GM12873 (cell line): ENCODE data around the gene PRTN3.

Experiments
- TF ChIP-seq, protein P1 (sequence below): IDR thresholded peaks from 2 replicates; pipeline ENCODE4 v1.5.1; 2012; ENCODE audit warnings: low read depth, mild to moderate bottlenecking, moderate library complexity, low read length, control low read depth; ENCODE audit not compliant: insufficient read depth; ENCODE audit errors: missing control alignments

The PRTN3 gene

DNA sequence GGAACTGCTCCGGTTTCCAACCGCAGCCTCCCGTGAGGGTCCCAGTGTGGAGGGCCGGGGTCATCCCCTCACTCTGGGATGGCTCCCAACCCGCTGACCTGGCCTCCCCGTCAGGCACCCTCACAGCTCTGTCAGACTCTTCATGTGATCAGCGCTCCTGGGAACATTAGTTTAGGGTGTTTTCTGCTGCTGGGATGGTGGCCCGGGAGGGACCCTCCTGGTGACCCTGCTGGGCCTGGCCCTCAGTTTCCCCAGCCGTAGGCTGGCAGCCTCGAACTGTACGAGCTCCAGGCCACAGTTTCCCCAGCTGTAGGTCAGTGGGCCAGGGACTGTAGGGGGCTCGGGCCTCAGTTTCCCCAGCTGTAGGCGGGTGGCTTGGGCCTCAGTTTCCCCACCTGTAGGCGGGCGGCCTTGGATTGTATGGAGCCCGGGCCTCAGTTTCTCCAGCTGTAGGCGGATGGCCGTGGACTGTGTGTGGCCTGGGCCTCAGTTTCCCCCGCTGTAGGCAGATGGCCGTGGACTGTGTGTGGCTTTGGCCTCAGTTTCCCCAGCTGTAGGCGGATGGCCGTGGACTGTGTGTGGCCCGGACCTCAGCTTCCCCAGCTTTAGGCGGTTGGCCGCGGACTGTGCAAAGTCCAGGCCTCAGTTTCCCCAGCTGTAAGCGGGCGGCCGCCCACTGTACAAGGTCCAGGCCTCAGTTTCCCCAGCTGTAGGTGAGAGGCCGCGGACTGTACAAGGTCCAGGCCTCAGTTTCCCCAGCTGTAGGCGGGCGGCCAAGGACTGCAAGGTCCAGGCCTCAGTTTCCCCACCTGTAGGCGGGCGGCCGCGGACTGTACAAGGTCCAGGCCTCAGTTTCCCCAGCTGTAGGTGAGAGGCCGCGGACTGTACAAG, 44.9 kb upstream of the PRTN3 start:
- TF ChIP-seq, protein P1, sequence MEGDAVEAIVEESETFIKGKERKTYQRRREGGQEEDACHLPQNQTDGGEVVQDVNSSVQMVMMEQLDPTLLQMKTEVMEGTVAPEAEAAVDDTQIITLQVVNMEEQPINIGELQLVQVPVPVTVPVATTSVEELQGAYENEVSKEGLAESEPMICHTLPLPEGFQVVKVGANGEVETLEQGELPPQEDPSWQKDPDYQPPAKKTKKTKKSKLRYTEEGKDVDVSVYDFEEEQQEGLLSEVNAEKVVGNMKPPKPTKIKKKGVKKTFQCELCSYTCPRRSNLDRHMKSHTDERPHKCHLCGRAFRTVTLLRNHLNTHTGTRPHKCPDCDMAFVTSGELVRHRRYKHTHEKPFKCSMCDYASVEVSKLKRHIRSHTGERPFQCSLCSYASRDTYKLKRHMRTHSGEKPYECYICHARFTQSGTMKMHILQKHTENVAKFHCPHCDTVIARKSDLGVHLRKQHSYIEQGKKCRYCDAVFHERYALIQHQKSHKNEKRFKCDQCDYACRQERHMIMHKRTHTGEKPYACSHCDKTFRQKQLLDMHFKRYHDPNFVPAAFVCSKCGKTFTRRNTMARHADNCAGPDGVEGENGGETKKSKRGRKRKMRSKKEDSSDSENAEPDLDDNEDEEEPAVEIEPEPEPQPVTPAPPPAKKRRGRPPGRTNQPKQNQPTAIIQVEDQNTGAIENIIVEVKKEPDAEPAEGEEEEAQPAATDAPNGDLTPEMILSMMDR, result no peak

GRCh38 chr19:796692-797527, 43.9 kb upstream of the PRTN3 start, which contains the start of gene PTBP1:
Gene PTBP1 (plus strand): TSS chr19:797452. CDS start chr19:797498, 46 bp downstream.
- TF ChIP-seq, protein P1, result no peak

DNA sequence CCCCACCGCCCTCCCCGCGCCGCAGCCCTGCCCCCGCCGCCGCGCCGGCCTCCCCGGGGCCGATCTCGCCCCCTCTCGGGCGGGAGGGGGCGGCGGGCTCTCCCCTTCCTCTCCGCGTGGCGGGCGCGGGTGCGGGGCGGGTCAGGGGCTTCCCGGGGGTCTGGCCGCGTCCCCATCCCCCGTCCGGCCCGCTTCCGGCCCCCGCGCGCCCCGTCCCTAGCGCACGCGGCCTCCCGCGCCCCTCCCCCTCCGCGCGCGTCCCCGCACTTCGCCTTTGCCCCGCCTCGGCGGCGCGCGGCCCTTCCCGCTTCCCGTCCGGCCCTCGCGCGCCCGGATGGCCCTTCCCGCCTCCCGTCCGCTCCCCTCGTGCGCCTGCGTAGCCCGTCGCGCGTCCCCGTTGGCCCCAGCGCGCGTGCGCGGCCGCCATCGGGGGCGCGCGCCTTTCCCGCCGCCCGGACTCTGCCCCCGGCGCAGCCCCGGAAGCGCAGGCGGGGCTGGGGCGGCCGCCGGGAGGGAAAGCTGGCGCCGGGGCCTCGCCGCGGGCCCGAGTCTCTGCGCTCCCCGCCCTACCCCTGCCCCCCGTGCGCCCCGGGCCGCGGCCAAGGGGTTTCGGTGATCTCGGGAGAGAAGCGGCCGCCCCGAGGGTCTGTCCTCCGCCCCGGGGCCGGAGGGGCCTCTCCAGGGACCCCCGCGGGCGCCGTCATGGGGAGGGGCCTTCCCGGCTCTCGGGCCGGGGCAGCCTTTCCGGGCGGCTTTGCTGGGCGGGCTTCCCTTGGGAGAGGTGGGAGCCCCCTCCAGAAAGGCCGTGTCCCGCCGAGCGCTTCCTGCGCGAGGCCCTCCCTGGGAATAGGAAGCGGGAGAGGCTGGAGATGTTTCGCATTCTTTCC, 43.0 kb upstream of the PRTN3 start:
- TF ChIP-seq, protein P1, result no peak

DNA sequence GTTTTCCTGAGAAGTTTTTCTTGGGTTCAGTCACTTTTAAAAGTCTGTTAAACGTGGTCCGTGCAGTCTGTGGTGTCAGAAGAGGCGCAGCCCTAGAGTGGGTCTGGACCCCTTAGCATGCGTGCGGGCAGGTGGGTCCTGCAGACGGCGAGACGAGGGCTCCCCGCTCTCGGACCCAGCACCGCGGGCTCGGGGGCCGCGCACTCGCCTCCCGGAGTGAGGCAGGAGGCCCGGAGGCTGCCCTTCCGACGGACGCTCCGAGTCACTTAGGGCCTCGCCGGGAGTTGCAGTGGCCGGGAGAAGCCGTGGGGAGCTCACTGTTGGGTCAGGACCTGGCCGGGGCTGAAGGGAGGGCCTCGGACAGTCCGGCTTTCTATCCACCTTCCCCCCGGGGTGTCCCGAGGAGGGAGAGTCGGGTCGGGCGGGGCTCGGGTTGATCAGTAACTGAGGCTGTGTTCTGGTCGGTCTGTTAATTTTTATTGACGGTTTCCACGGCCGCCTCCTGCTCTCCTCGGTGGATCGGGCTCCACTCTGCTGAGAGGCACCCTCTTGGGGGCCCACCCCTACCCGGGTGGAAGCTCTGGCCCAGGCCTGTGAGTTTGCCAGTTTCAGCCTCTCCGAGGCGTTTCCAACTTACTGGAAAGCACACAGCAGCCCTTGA, 42.3 kb upstream of the PRTN3 start:
- TF ChIP-seq, protein P1, result no peak

DNA sequence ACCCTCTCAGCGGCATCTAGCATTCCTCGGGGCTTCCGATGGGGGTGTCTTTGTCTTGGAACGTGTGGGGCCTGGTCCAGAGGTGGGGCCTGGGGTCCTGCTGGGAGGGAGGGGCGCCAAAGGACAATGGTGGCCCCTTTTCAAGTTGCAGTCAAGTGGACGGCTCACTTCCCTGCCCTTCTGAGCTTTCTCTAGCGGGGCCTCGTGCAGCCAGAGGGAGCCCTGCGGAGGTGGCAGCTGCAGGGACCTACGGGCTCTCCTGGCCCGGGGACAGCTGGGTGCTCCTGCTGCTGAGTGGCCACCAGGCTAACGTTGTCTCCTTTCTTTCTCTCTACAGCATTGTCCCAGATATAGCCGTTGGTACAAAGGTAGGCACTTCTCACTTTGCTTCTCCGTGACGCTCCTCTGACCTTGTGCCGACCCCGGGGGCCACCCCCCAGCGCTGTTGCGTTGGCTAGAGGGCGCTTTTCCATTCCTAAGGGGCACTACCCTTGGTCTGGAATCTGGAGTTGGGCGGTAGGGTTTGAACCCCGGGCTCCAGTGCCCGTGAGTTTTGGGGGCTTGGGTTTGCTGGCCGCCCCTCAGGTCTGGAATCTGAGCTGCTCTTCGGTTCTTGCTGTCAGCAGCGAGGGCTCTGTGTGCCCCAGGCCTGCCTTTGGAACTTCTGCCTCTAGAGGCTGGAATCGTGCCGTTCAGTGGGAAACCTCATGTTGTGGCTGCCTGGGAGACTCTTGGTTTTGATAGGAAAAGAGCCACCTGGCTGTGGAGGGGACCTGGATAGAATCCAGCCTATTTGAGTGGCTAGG, 41.5 kb upstream of the PRTN3 start:
- TF ChIP-seq, protein P1, result peak; percentile 4

GRCh38 chr19:800360-801029, 40.3 kb upstream of the PRTN3 start:
- TF ChIP-seq, protein P1, result no peak
